Adrenal gland (tissue), 12 donors: ENCODE results near the gene PLRG1. TPM values are rescaled to one million over a fixed set of nuclear protein-coding genes. Genes with fewer than 3 reads are reported as not detected.
A peak's percentile ranks its signal among the peaks of the same experiment; 100 is the strongest.

Source experiments
- DNase-seq, 7 donors: peaks; one replicate each; pipeline ENCODE4 v3.0.0-alpha.2; 2019 to 2020
- H3K27ac ChIP-seq, 5 donors: fragments of 200-600 bp; sonication (generic) in 4 of 5; 1 replicate in 3 of 5; 2 replicates in 2 of 5; pipeline versions ENCODE4 v1.5.1 to v1.8.0; 2016 to 2020; ENCODE audit warnings: mild to moderate bottlenecking in 1 of 5
- H3K27me3 ChIP-seq: fragments of 200-600 bp; 2 replicates; pipeline ENCODE4 v1.8.0; 2021
- H3K36me3 ChIP-seq, 2 donors: fragments of 200-600 bp; replicated peaks in 1 of 2; 1 replicate in 1 of 2; 2 replicates in 1 of 2; pipeline versions ENCODE4 v1.5.1 to v1.8.0; 2018 to 2022
- H3K4me1 ChIP-seq, 2 donors: fragments of 200-600 bp; replicated peaks in 1 of 2; 1 replicate in 1 of 2; 2 replicates in 1 of 2; pipeline versions ENCODE4 v1.5.1 to v1.8.0; 2018 to 2021
- H3K4me3 ChIP-seq, 4 donors: fragments of 200-600 bp; sonication (generic) in 3 of 4; one replicate each; pipeline ENCODE4 v1.5.1; 2016 to 2018
- H3K9me3 ChIP-seq, 3 donors: fragments of 200-600 bp; sonication (generic) in 1 of 3; replicated peaks in 1 of 3; 1 replicate in 2 of 3; 2 replicates in 1 of 3; pipeline versions ENCODE4 v1.5.1 to v1.8.0; 2016 to 2021
- CTCF ChIP-seq, 6 experiments: fragments of 450-650 bp in 4 of 6; fragments of 200-600 bp in 2 of 6; sonication (generic) in 1 of 6; IDR thresholded peaks; 1 replicate in 5 of 6; 2 replicates in 1 of 6; pipeline versions ENCODE4 v1.5.1 to v1.8.0; 2016 to 2021; ENCODE audit warnings: antibody characterized with exemption in 6 of 6, mild to moderate bottlenecking in 2 of 6, moderate library complexity in 1 of 6
- POLR2A ChIP-seq, 2 donors: fragments of 450-650 bp; IDR thresholded peaks; one replicate each; pipeline ENCODE4 v1.6.1; 2017; ENCODE audit warnings: antibody characterized with exemption in 2 of 2, mild to moderate bottlenecking in 2 of 2, moderate library complexity in 1 of 2
- WGBS, 4 donors: extraction: QIAGEN DNeasy Blood & Tissue Kit in 2 of 4; methylation state at CpG; one replicate each; pipeline versions ENCODE4 v1.1.5 to v1.1.7; 2013 to 2017; 5-methylcytosine and 5-hydroxymethylcytosine counted together
- intact Hi-C, 2 donors: fragments of 100-400 bp; cut with DNase I; formaldehyde crosslinking; loops; one replicate each; pipeline versions ENCODE4 v1.14.1 to v1.15.0; 2022 to 2023
- polyA plus RNA-seq, 3 donors: library from polyadenylated mRNA; stranded (reverse); fragments of 200-250 nt in 2 of 3; fragments of 350-450 nt in 1 of 3; fragmentation: Illumina TruSeq in 1 of 3; extraction: RNeasy Lipid Tissue Mini Kit (QIAGEN cat#74804) in 1 of 3; gene quantifications; one replicate each; pipeline ENCODE4 v1.2.3, GENCODE V29; 2013 to 2014
- total RNA-seq, 9 donors: library from RNA; depleted of rRNA in 4 of 9; stranded (reverse); fragments of >200 nt in 4 of 9; fragments of 120-200 nt in 1 of 9; fragmentation: NEBNext Ultra II Directional in 1 of 9; extraction: Animal tissue kit (Norgen Biotek cat#: 25700) in 1 of 9; gene quantifications; one replicate each; pipeline versions ENCODE4 v1.1.0 to v1.2.4, GENCODE V29; 2013 to 2023
- donor health status: healthy with polysubstance abuse.
- donor health status: Bipolar disorder and iron deficiency.
- donor health status: DM: yes; HTN: yes; CAD: no.
- donor health status: DM: no; HTN: no; CAD: no.
- donor health status: DM: no; HTN: no; CAD: no.
- donor health status: DM: yes; HTN: yes; CAD: no.

Gene PLRG1
- total and polyA plus RNA-seq, 12 donors, result 37.2 to 71.4 (median 54.3) TPM

GRCh38 chr4:154507156-154507555 lies 43.0 kb downstream of the PLRG1 start:
- DNase-seq, result no peak
- intact Hi-C loops, result no loop called here
- 77 to 85% (median 79%) methylated on average over 3 of the region's 3 CpGs for WGBS, 4 donors
- Histone ChIP-seq H3K4me1 (no peaks in the 10 kb centered on the region), H3K4me3 (no peak overlapping the region), H3K9me3 (no peaks in the 10 kb centered on the region), H3K27ac (no peak overlapping the region), H3K36me3 (no peaks in the 10 kb centered on the region), H3K27me3 (no peaks in the 10 kb centered on the region)
- TF ChIP-seq POLR2A (IDR thresholded peaks at IDR 0.05) (no peak), CTCF (IDR thresholded peaks at IDR 0.05) (no peak)

GRCh38 chr4:154506253-154506652 lies 43.9 kb downstream of the PLRG1 start:
- Histone ChIP-seq H3K4me1 (no peaks in the 10 kb centered on the region), H3K36me3 (no peaks in the 10 kb centered on the region), H3K27me3 (no peaks in the 10 kb centered on the region), H3K4me3 (no peak overlapping the region), H3K9me3 (no peaks in the 10 kb centered on the region), H3K27ac (no peak overlapping the region)
- intact Hi-C loops, result no loop called here
- DNase-seq, result peak in 1 of 7 donors; percentile 16
- peak; percentile 16 to 57 (median 50) for TF ChIP-seq CTCF (IDR thresholded peaks at IDR 0.05)
- no peak for TF ChIP-seq POLR2A (IDR thresholded peaks at IDR 0.05)
- WGBS, 4 donors, result 0 to 15% (median 5%) methylated on average over 2 of the region's 2 CpGs

GRCh38 chr4:154503598-154503997 lies 46.6 kb downstream of the PLRG1 start:
- DNase-seq, result no peak
- intact Hi-C loops, result no loop called here
- H3K27ac ChIP-seq, result no peak overlapping the region
- no peaks in the 10 kb centered on the region for H3K27me3 ChIP-seq
- no peak overlapping the region for H3K4me3 ChIP-seq
- TF ChIP-seq POLR2A (IDR thresholded peaks at IDR 0.05) (no peak), CTCF (IDR thresholded peaks at IDR 0.05) (peak in 4 of 6 experiments; percentile 19 to 46 (median 24))
- 11 to 28% (median 20%) methylated on average over 1 of the region's 1 CpG for WGBS, 4 donors
- no peaks in the 10 kb centered on the region for H3K36me3 ChIP-seq
- no peaks in the 10 kb centered on the region for H3K9me3 ChIP-seq
- H3K4me1 ChIP-seq, result no peaks in the 10 kb centered on the region

- DNase-seq, result no peak
- H3K4me3 ChIP-seq, result no peak overlapping the region
- H3K36me3 ChIP-seq, result no peaks in the 10 kb centered on the region
- H3K9me3 ChIP-seq, result no peaks in the 10 kb centered on the region
- TF ChIP-seq POLR2A (IDR thresholded peaks at IDR 0.05) (no peak), CTCF (IDR thresholded peaks at IDR 0.05) (no peak)
- no peak overlapping the region for H3K27ac ChIP-seq
- no peaks in the 10 kb centered on the region for H3K4me1 ChIP-seq
- intact Hi-C loops, result no loop called here
- H3K27me3 ChIP-seq, result no peaks in the 10 kb centered on the region
- WGBS, 4 donors, result 54 to 72% (median 60%) methylated on average over 6 of the region's 6 CpGs
These were observed 48.1 kb downstream of the PLRG1 start for GRCh38 chr4:154502111-154502510.
